Brain microvascular endothelial cell (primary cell): ENCODE measurements around the gene DCBLD2.
A peak's percentile ranks its signal among the peaks of the same experiment; 100 is the strongest.

Source experiments
- DNase-seq: peaks from one replicate; pipeline ENCODE4 v3.0.0-alpha.2; 2020
- H3K27ac ChIP-seq: fragments of 250-450 bp; sonication (Bioruptor Pico); 2 replicates; pipeline ENCODE4 v1.5.1; 2020; ENCODE audit warnings: mild to moderate bottlenecking, moderate library complexity
- H3K27me3 ChIP-seq: fragments of 250-450 bp; sonication (Bioruptor Pico); replicated peaks from 2 replicates; pipeline ENCODE4 v1.5.1; 2020; ENCODE audit warnings: mild to moderate bottlenecking
- H3K36me3 ChIP-seq: fragments of 250-450 bp; sonication (Bioruptor Pico); replicated peaks from 2 replicates; pipeline ENCODE4 v1.5.1; 2020; ENCODE audit warnings: mild to moderate bottlenecking
- H3K4me3 ChIP-seq: 2 replicates; pipeline ENCODE4 v1.5.1; 2011; ENCODE audit warnings: low read depth, mild to moderate bottlenecking, control low read depth, low read length, moderate library complexity
- CTCF ChIP-seq: IDR thresholded peaks from 2 replicates; pipeline ENCODE4 v1.5.1; 2011; ENCODE audit warnings: low read depth, mild to moderate bottlenecking, moderate library complexity, low read length, control low read depth, inconsistent platforms; ENCODE audit errors: missing control alignments
- in situ Hi-C: cut with HindIII; loops from 2 replicates; pipeline ENCODE4 v1.10.0; 2017; ENCODE audit warnings: low sequenced_read_pairs, low pct_ligation_motif_present

The DCBLD2 gene

DNA sequence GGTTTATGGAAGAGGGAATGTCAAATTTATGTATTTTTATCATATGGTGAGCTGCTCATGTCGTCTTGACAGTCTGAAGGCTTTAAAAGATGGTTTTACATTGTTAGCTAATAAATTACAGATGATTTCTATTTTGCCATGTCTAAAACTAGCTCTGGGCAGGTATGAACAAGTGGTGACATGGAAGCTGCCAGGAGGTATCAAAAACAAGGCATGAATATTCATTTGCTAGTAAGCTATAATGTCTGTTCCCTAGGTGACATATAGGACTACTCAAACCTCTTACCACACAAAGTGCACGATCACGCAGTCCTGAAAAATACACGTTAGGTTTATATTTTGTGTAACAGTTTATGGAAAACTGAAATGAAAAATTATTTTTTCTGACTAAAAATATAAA, 103.6 kb downstream of the DCBLD2 start:
- Histone ChIP-seq H3K36me3 (peaks cover 66% of the 10 kb centered on the region), H3K27ac (no peak overlapping the region), H3K27me3 (no peaks in the 10 kb centered on the region), H3K4me3 (no peak overlapping the region)
- DNase-seq: no peak
- no peak for TF ChIP-seq CTCF
- in situ Hi-C loops: loop anchor here (25.0 kb wide), 1 partner anchor 186 kb away; no protein-coding TSS in a partner anchor

- H3K27ac ChIP-seq: no peak overlapping the region
- no peaks in the 10 kb centered on the region for H3K27me3 ChIP-seq
- DNase-seq: no peak
- peaks cover 52% of the 10 kb centered on the region for H3K36me3 ChIP-seq
- no peak for TF ChIP-seq CTCF
- in situ Hi-C loops: loop anchor here (25.0 kb wide), 1 partner anchor 184 kb away; no protein-coding TSS in a partner anchor
- no peak overlapping the region for H3K4me3 ChIP-seq
These were observed 105.2 kb downstream of the DCBLD2 start for GRCh38 chr3:98796334-98796733.

GRCh38 chr3:98793971-98794370, 107.5 kb downstream of the DCBLD2 start:
- in situ Hi-C loops: loop anchor here (25.0 kb wide), 1 partner anchor 182 kb away; no protein-coding TSS in a partner anchor
- H3K27ac ChIP-seq: no peak overlapping the region
- H3K36me3 ChIP-seq: peaks cover 31% of the 10 kb centered on the region
- H3K27me3 ChIP-seq: no peaks in the 10 kb centered on the region
- TF ChIP-seq CTCF: no peak
- H3K4me3 ChIP-seq: no peak overlapping the region
- DNase-seq: no peak

DNA sequence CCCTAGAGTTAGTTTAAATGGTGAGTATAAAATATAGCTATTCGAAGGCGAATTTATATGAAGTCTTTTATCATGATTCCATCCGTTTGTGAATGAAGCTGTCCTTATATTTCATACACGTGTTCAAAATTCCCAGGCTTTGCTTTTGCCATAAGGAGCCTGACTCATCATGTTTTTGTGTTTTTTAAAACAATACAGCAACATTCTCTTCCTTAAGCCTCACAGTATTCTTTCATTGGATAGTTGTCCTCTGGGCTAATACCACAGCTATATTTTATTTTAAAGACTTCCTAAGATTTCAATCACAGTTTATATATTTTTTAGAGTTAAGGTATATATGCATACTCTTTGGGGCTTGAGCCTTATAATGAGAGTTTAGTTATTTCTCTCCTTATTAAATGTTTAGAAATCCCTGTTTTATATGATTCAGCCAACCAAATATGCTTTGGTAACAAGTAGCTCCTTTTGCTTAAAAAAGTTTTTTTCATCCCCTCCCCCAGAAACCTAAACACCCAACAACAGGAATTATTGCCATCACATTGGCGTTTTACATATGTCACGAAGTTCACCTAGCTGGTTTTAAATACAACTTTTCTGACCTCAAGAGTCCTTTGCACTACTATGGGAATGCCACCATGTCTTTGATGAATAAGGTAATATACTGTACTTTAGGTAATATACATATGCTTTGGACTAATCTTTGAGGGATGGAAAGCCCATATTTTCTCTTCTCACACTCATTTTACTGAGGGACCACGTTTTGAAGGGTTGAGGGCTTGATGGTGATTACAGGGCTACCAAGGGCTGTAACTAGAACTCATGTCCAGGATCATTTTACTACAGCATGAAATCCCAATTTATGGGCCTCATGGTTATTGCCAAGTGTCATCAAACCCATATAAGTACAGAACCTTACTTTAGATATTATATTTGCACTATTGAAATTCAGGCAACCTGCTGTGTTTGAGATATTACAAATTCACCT, 109.9 kb downstream of the DCBLD2 start:
- TF ChIP-seq CTCF: no peak
- no peak for DNase-seq
- Histone ChIP-seq H3K27me3 (no peaks in the 10 kb centered on the region), H3K4me3 (no peak overlapping the region), H3K36me3 (peaks cover 12% of the 10 kb centered on the region), H3K27ac (peak overlapping the region; percentile 16)
- in situ Hi-C loops: loop anchor here (25.0 kb wide), 1 partner anchor 179 kb away; no protein-coding TSS in a partner anchor

- in situ Hi-C loops: loop anchor here (25.0 kb wide), 1 partner anchor 176 kb away; no protein-coding TSS in a partner anchor
- TF ChIP-seq CTCF: no peak
- H3K27ac ChIP-seq: no peak overlapping the region
These were observed 112.8 kb downstream of the DCBLD2 start for GRCh38 chr3:98788651-98789050.

More at GRCh38 chr3:98788651-98789050, 112.8 kb downstream of the DCBLD2 start:
- Histone ChIP-seq H3K4me3 (no peak overlapping the region), H3K36me3 (no peaks in the 10 kb centered on the region), H3K27me3 (no peaks in the 10 kb centered on the region)
- DNase-seq: no peak
